Mesendoderm (in vitro differentiated cells): ENCODE results near the gene TGFB3.

Source experiments
- DNase-seq: peaks from one replicate; pipeline ENCODE4 v3.0.0; 2013
- H2AK5ac ChIP-seq: 2 replicates; pipeline ENCODE4 v1.6.1; 2013; ENCODE audit warnings: low read length, inconsistent platforms
- H2BK120ac ChIP-seq: 2 replicates; pipeline ENCODE4 v1.6.1; 2013; ENCODE audit warnings: low read depth, mild to moderate bottlenecking, low read length, moderate library complexity, mixed read lengths
- H2BK15ac ChIP-seq: replicated peaks from 2 replicates; pipeline ENCODE4 v1.6.1; 2013; ENCODE audit warnings: low read depth, mild to moderate bottlenecking, moderate library complexity
- H2BK5ac ChIP-seq: 2 replicates; pipeline ENCODE4 v1.6.1; 2013; ENCODE audit warnings: low read length, inconsistent platforms
- H3K18ac ChIP-seq: 2 replicates; pipeline ENCODE4 v1.6.1; 2013; ENCODE audit warnings: mild to moderate bottlenecking, low read length, mixed read lengths
- H3K23ac ChIP-seq: one replicate; pipeline ENCODE4 v1.6.1; 2013; ENCODE audit warnings: low read length
- H3K27ac ChIP-seq: 2 replicates; pipeline ENCODE4 v1.5.1; 2013; ENCODE audit warnings: low read depth, mild to moderate bottlenecking, inconsistent platforms, low read length, moderate library complexity
- H3K27me3 ChIP-seq: 2 replicates; pipeline ENCODE4 v1.6.1; 2013; ENCODE audit warnings: low read length, control low read depth, mild to moderate bottlenecking, inconsistent platforms; ENCODE audit not compliant: insufficient read depth, poor library complexity
- H3K36me3 ChIP-seq: 2 replicates; pipeline ENCODE4 v1.6.1; 2013; ENCODE audit warnings: low read length, inconsistent platforms; ENCODE audit not compliant: control insufficient read depth, insufficient read depth
- H3K4ac ChIP-seq: one replicate; pipeline ENCODE4 v1.6.1; 2013; ENCODE audit warnings: low read depth, mild to moderate bottlenecking, low read length, moderate library complexity
- H3K4me1 ChIP-seq: 2 replicates; pipeline ENCODE4 v1.6.1; 2013; ENCODE audit warnings: low read depth, low read length, inconsistent platforms; ENCODE audit not compliant: control insufficient read depth
- H3K4me2 ChIP-seq: 2 replicates; pipeline ENCODE4 v1.6.1; 2013; ENCODE audit warnings: low read length
- H3K4me3 ChIP-seq: 2 replicates; pipeline ENCODE4 v1.5.1; 2013; ENCODE audit warnings: mild to moderate bottlenecking, low read length
- H3K56ac ChIP-seq: one replicate; pipeline ENCODE4 v1.6.1; 2013; ENCODE audit warnings: low read length
- H3K79me1 ChIP-seq: 2 replicates; pipeline ENCODE4 v1.6.1; 2013; ENCODE audit warnings: low read length, inconsistent platforms
- H3K79me2 ChIP-seq: 2 replicates; pipeline ENCODE4 v1.6.1; 2013; ENCODE audit warnings: mild to moderate bottlenecking, low read length; ENCODE audit not compliant: control insufficient read depth, insufficient read depth
- H3K9ac ChIP-seq: 2 replicates; pipeline ENCODE4 v1.6.1; 2013; ENCODE audit warnings: low read length, inconsistent platforms
- H4K5ac ChIP-seq: one replicate; pipeline ENCODE4 v1.6.1; 2013; ENCODE audit warnings: low read length
- H4K8ac ChIP-seq: one replicate; pipeline ENCODE4 v1.6.1; 2013; ENCODE audit warnings: low read depth, mild to moderate bottlenecking, control low read depth, low read length, moderate library complexity
- WGBS: extraction: QIAGEN DNeasy Blood & Tissue Kit; methylation state at CpG from one replicate; pipeline ENCODE4 v1.1.7; 2013; ENCODE audit warnings: low lambda C conversion rate, missing lambda C conversion rate; ENCODE audit not compliant: insufficient coverage; ENCODE audit errors: extremely low coverage; 5-methylcytosine and 5-hydroxymethylcytosine counted together

Gene TGFB3

DNA sequence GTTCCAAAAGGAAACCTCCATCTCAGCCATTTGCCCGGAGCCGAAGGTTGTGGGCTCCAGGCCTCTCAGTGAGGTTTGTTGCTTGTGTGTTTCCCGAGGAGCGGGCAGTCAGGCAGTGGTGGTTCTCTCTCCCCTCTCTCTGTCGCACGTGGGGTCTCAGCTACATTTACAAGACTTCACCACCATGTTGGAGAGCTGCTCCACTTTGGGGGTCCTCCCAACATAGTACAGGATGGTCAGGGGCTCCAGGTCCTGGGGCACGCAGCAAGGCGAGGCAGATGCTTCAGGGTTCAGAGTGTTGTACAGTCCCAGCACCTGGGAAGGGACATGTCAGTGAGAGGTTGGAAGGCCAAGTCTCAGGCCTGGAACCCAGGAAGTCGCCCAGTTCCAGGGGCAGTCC, 22.8 kb downstream of the TGFB3 start:
- Histone ChIP-seq H2BK5ac (no peak overlapping the region), H3K27me3 (no peaks in the 10 kb centered on the region), H3K79me2 (no peaks in the 10 kb centered on the region), H3K9ac (no peak overlapping the region), H3K4me3 (no peak overlapping the region), H3K4me2 (no peak overlapping the region), H3K27ac (no peak overlapping the region), H3K56ac (no peak overlapping the region), H3K18ac (no peak overlapping the region), H3K4ac (no peak overlapping the region), H3K4me1 (no peaks in the 10 kb centered on the region), H2AK5ac (no peak overlapping the region), H3K36me3 (no peaks in the 10 kb centered on the region), H4K8ac (no peak overlapping the region), H3K79me1 (no peaks in the 10 kb centered on the region), H2BK15ac (no peak overlapping the region), H2BK120ac (no peak overlapping the region), H3K23ac (no peak overlapping the region), H4K5ac (no peak overlapping the region)
- no CpG with 5 or more reads among the region's 9 CpGs for WGBS
- DNase-seq, result no peak

DNA sequence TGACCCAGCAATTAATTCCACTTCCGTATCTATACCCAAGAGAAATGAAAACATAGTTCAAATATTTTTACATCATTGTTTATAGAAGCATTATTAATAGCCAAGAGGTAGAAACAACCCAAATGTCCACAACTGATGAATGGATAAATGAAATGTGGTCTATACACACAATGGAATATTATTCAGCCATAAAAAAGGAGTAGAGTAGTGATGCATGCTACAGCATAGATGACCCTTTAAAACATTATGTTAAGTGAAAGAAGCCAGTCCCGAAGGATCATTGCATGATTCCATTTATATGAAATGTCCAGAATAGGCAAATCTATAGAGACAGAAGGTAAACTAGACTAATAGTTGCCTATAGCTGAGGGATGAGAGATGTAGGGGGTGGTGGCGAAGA, 29.3 kb downstream of the TGFB3 start:
- WGBS, result no CpG with 5 or more reads among the region's 3 CpGs
- H3K79me2 ChIP-seq, result no peaks in the 10 kb centered on the region
- no peak overlapping the region for H2BK120ac ChIP-seq
- H3K36me3 ChIP-seq, result no peaks in the 10 kb centered on the region
- no peak overlapping the region for H3K23ac ChIP-seq
- H3K4me3 ChIP-seq, result no peak overlapping the region
- no peak for DNase-seq
- no peak overlapping the region for H3K18ac ChIP-seq
- no peak overlapping the region for H3K4ac ChIP-seq
- H3K27ac ChIP-seq, result no peak overlapping the region
- no peak overlapping the region for H2AK5ac ChIP-seq
- no peak overlapping the region for H4K8ac ChIP-seq
- H3K4me2 ChIP-seq, result no peak overlapping the region
- no peak overlapping the region for H4K5ac ChIP-seq
- H3K4me1 ChIP-seq, result no peaks in the 10 kb centered on the region
- H2BK15ac ChIP-seq, result no peak overlapping the region
- H2BK5ac ChIP-seq, result no peak overlapping the region
- no peak overlapping the region for H3K9ac ChIP-seq
- no peaks in the 10 kb centered on the region for H3K27me3 ChIP-seq
- no peaks in the 10 kb centered on the region for H3K79me1 ChIP-seq
- no peak overlapping the region for H3K56ac ChIP-seq

DNA sequence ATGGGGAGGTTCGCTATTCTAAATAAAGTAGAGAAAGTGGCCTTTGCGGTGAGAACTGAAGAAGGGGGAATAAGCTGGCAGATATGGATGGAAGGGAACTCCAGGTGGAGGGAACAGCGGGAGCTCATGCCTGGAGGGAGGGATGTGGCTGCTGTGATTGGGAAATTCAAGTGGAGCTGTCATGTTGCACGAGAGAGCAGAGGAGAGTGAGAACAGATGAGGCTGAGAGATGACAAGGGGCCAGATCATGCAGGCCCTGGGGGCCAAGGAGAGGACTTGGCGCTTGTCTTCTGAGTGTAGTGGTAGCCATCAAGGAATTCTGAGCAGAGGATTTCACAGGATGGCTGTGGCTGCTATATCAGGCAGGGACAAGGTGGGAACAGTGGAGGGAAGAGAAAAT, 35.0 kb downstream of the TGFB3 start:
- peak; percentile 11 for DNase-seq
- Histone ChIP-seq H3K23ac (no peak overlapping the region), H4K5ac (no peak overlapping the region), H3K9ac (no peak overlapping the region), H3K4me3 (no peak overlapping the region), H2BK120ac (no peak overlapping the region), H3K4ac (no peak overlapping the region), H3K56ac (no peak overlapping the region), H3K4me1 (no peaks in the 10 kb centered on the region), H2BK15ac (no peak overlapping the region), H3K27me3 (no peaks in the 10 kb centered on the region), H3K27ac (no peak overlapping the region), H3K79me1 (no peaks in the 10 kb centered on the region), H3K4me2 (no peak overlapping the region), H2AK5ac (no peak overlapping the region), H3K18ac (no peak overlapping the region), H3K36me3 (no peaks in the 10 kb centered on the region), H3K79me2 (no peaks in the 10 kb centered on the region), H2BK5ac (no peak overlapping the region), H4K8ac (no peak overlapping the region)
- no CpG with 5 or more reads among the region's 5 CpGs for WGBS

DNA sequence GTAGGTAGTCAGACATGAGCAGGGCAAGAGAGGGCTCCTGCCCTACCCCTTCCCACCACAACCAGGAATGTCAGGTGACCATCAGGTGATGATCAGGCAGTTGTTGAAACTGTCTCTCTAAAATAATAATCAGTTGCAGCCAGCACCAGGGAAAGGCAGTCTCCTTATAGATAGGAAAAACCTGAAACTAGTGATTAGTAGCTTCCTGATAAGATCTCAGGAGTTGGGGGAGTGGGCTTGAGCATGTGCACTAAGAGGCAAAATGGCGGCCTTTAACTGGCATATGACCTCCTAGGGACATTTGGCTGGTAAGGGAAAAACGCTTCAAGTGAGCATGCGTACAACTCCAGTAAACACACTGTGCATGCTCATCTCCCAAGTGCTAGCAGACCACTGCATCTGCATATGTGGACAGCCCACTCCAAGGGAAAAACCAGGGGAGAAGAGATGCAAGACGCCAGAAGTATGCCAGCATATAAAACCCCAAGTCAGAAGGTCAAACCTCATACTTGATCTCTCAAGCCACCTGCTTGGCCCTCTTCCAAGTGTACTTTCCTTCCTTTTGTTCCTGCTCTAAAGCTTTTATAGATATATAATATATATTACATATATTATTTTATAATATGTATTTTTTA, 37.1 kb downstream of the TGFB3 start:
- Histone ChIP-seq H3K9ac (no peak overlapping the region), H3K4me3 (no peak overlapping the region), H3K27me3 (no peaks in the 10 kb centered on the region), H3K36me3 (no peaks in the 10 kb centered on the region), H2AK5ac (no peak overlapping the region), H2BK15ac (no peak overlapping the region), H3K79me1 (no peaks in the 10 kb centered on the region), H3K4me1 (no peaks in the 10 kb centered on the region), H2BK120ac (no peak overlapping the region), H3K79me2 (no peaks in the 10 kb centered on the region), H3K4ac (no peak overlapping the region), H4K8ac (no peak overlapping the region), H2BK5ac (no peak overlapping the region), H3K18ac (no peak overlapping the region), H3K56ac (no peak overlapping the region), H3K4me2 (no peak overlapping the region), H3K27ac (no peak overlapping the region), H4K5ac (no peak overlapping the region), H3K23ac (no peak overlapping the region)
- no peak for DNase-seq
- WGBS, result no CpG with 5 or more reads among the region's 4 CpGs

DNA sequence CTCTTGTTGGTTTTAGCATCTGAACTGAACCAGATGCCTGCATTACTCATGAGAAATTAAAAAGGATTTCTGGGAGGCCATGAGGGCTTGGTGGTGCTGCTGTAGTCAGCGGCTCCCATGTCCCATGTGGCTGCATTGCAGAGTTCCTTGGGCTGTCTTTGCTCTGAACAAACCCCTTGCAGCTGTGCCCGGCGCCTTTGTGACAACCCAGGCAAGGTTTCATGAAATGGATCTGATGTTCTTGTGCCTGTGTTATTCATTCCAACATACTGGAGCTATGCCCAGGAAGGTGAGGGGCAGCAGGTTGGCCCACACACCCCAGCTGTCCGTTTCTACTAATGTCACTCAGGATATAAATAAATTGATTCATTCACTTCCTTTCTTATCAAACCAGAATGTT, 40.8 kb downstream of the TGFB3 start:
- Histone ChIP-seq H2BK5ac (no peak overlapping the region), H4K5ac (no peak overlapping the region), H3K4ac (no peak overlapping the region), H2BK15ac (no peak overlapping the region), H4K8ac (no peak overlapping the region), H3K18ac (no peak overlapping the region), H3K79me1 (no peaks in the 10 kb centered on the region), H3K36me3 (no peaks in the 10 kb centered on the region), H3K56ac (no peak overlapping the region), H3K4me1 (no peaks in the 10 kb centered on the region), H3K27me3 (no peaks in the 10 kb centered on the region), H3K27ac (no peak overlapping the region), H3K4me2 (no peak overlapping the region), H3K4me3 (no peak overlapping the region), H3K79me2 (no peaks in the 10 kb centered on the region), H2BK120ac (no peak overlapping the region), H2AK5ac (no peak overlapping the region), H3K9ac (no peak overlapping the region), H3K23ac (no peak overlapping the region)
- no peak for DNase-seq
- no CpG with 5 or more reads among the region's 4 CpGs for WGBS

DNA sequence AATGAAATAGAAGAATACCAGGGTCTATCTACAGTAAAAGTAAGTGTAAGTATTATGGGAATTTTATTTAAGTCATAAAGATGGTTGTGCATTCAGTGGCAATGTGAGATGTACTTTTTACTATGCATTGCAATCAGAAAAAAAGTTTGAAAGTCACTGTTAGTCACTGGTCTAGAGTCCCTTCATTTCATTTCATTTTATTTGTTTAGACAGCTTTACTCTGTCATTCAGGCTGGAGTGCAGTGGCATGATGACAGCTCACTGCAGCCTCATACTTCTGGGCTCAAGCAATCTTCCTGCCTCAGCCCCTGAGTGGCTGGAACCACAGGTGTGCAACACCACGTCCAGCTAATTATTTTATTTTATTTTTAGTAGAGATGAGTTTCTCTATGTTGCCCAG, 42.6 kb downstream of the TGFB3 start:
- no peaks in the 10 kb centered on the region for H3K79me2 ChIP-seq
- no peaks in the 10 kb centered on the region for H3K79me1 ChIP-seq
- DNase-seq, result no peak
- no peak overlapping the region for H2BK5ac ChIP-seq
- no CpG with 5 or more reads among the region's 1 CpG for WGBS
- H3K4ac ChIP-seq, result no peak overlapping the region
- H4K5ac ChIP-seq, result no peak overlapping the region
- no peaks in the 10 kb centered on the region for H3K4me1 ChIP-seq
- H3K56ac ChIP-seq, result no peak overlapping the region
- H2BK15ac ChIP-seq, result no peak overlapping the region
- no peak overlapping the region for H4K8ac ChIP-seq
- H3K9ac ChIP-seq, result no peak overlapping the region
- no peak overlapping the region for H2AK5ac ChIP-seq
- no peak overlapping the region for H3K27ac ChIP-seq
- H3K4me3 ChIP-seq, result no peak overlapping the region
- no peak overlapping the region for H3K18ac ChIP-seq
- no peak overlapping the region for H3K4me2 ChIP-seq
- H3K27me3 ChIP-seq, result no peaks in the 10 kb centered on the region
- H3K23ac ChIP-seq, result no peak overlapping the region
- H2BK120ac ChIP-seq, result no peak overlapping the region
- H3K36me3 ChIP-seq, result no peaks in the 10 kb centered on the region
